SK-N-SH (cell line): ENCODE data around the gene DUSP15. TPM values are rescaled to one million over a fixed set of nuclear protein-coding genes. Genes with fewer than 3 reads are reported as not detected.

Experiments used
- CTCF ChIA-PET: fragments of 300-600, 350-600 bp; formaldehyde crosslinking; extraction: SDS; loops from one replicate; lab custom pipeline; 2021; lab: Yijun Ruan, JAX
- POLR2A ChIA-PET: fragments of 350-600 bp; sonication (Branson Sonifier 250); formaldehyde crosslinking; extraction: SDS; loops from one replicate; lab custom pipeline; 2020; ENCODE audit warnings: antibody characterized with exemption, inconsistent platforms; lab: Yijun Ruan, JAX
- DNase-seq: peaks from one replicate; pipeline ENCODE4 v3.0.0; 2012
- H2AFZ ChIP-seq: fragments of 200-600 bp; sonication (generic); 2 replicates; pipeline ENCODE4 v1.8.1; 2016; ENCODE audit warnings: antibody characterized with exemption, mild to moderate bottlenecking, low read depth
- H3F3A ChIP-seq: fragments of 200-600 bp; sonication (generic); replicated peaks from 2 replicates; pipeline ENCODE3; 2016; ENCODE audit warnings: antibody characterized with exemption, mild to moderate bottlenecking; ENCODE audit not compliant: insufficient read depth
- H3K27ac ChIP-seq, 2 experiments: fragments of 200-500 bp in 1 of 2; fragments of 200-600 bp in 1 of 2; sonication (Bioruptor generic) in 1 of 2; sonication (generic), shearing (Covaris generic) in 1 of 2; 2 replicates each; pipeline versions ENCODE4 v1.5.1 to v1.6.1; 2014 to 2016; ENCODE audit warnings: low read depth in 2 of 2, inconsistent platforms in 1 of 2, low read length in 1 of 2, mild to moderate bottlenecking in 1 of 2, mixed read lengths in 1 of 2
- H3K27me3 ChIP-seq: fragments of 200-600 bp; sonication (generic), shearing (Covaris generic); 2 replicates; pipeline ENCODE4 v1.6.1; 2016; ENCODE audit warnings: mixed run types; ENCODE audit not compliant: insufficient read depth
- H3K36me3 ChIP-seq, 2 experiments: fragments of 200-500 bp in 1 of 2; fragments of 200-600 bp in 1 of 2; sonication (Bioruptor generic) in 1 of 2; sonication (generic) in 1 of 2; replicated peaks in 1 of 2; 2 replicates each; pipeline versions ENCODE3 to v1.5.1; 2014 to 2016; ENCODE audit warnings: low read length in 1 of 2, mild to moderate bottlenecking in 1 of 2; ENCODE audit not compliant: insufficient read depth in 2 of 2, control insufficient read depth in 1 of 2
- H3K4me1 ChIP-seq, 2 experiments: fragments of 200-500 bp in 1 of 2; fragments of 200-600 bp in 1 of 2; sonication (Bioruptor generic) in 1 of 2; sonication (generic), shearing (Covaris generic) in 1 of 2; 2 replicates each; pipeline versions ENCODE4 v1.5.1 to v1.6.1; 2014 to 2016; ENCODE audit warnings: low read depth in 1 of 2, low read length in 1 of 2, mixed run types in 1 of 2; ENCODE audit not compliant: insufficient read depth in 2 of 2, control insufficient read depth in 1 of 2
- H3K4me2 ChIP-seq: fragments of 200-600 bp; sonication (generic), shearing (Covaris generic); 2 replicates; pipeline ENCODE4 v1.6.1; 2017; ENCODE audit warnings: mixed run types
- H3K4me3 ChIP-seq, 2 experiments: fragments of 200-500 bp in 1 of 2; fragments of 200-600 bp in 1 of 2; sonication (Bioruptor generic) in 1 of 2; sonication (generic), shearing (Covaris generic) in 1 of 2; 2 replicates each; pipeline versions ENCODE4 v1.5.1 to v1.8.1; 2014 to 2016; ENCODE audit warnings: low read depth in 2 of 2, inconsistent platforms in 1 of 2, low read length in 1 of 2, mild to moderate bottlenecking in 1 of 2, mixed read lengths in 1 of 2, moderate library complexity in 1 of 2
- H3K79me2 ChIP-seq: fragments of 200-600 bp; sonication (generic); 2 replicates; pipeline ENCODE4 v1.8.1; 2017; ENCODE audit warnings: mild to moderate bottlenecking; ENCODE audit not compliant: insufficient read depth
- H3K9ac ChIP-seq: fragments of 200-600 bp; sonication (generic); 2 replicates; pipeline ENCODE4 v1.6.1; 2017; ENCODE audit warnings: mixed run types
- H3K9me2 ChIP-seq: fragments of 200-600 bp; sonication (generic); 2 replicates; pipeline ENCODE4 v1.6.1; 2017; ENCODE audit warnings: mixed run types
- H3K9me3 ChIP-seq: fragments of 200-600 bp; sonication (generic); 2 replicates; pipeline ENCODE4 v1.6.1; 2017; ENCODE audit warnings: mixed run types, mild to moderate bottlenecking, moderate library complexity
- H4K20me1 ChIP-seq: fragments of 200-600 bp; sonication (generic); 2 replicates; pipeline ENCODE4 v1.6.1; 2017; ENCODE audit warnings: mild to moderate bottlenecking, mixed run types; ENCODE audit not compliant: insufficient read depth
- CHD2 ChIP-seq: fragments of 150-350 bp; IDR thresholded peaks from 2 replicates; pipeline ENCODE4 v1.6.1; 2018; ENCODE audit warnings: low read length; ENCODE audit not compliant: partially characterized antibody
- EZH2phosphoT487 ChIP-seq: fragments of 200-600 bp; sonication (generic); IDR thresholded peaks from 2 replicates; pipeline ENCODE4 v1.6.1; 2017; ENCODE audit warnings: low read depth, mixed run types, mild to moderate bottlenecking, antibody characterized with exemption, moderate library complexity, borderline replicate concordance
- FOSL2 ChIP-seq: IDR thresholded peaks from 2 replicates; pipeline ENCODE4 v1.4.0; 2012; ENCODE audit warnings: low read depth, mild to moderate bottlenecking, moderate library complexity, borderline replicate concordance
- FOXJ3 ChIP-seq: sonication (generic); formaldehyde crosslinking; IDR thresholded peaks from 2 replicates; pipeline ENCODE4 v1.5.1; 2020; ENCODE audit warnings: mild to moderate bottlenecking, missing genetic modification reagents
- FOXM1 ChIP-seq: IDR thresholded peaks from 2 replicates; pipeline ENCODE4 v1.4.0; 2012; ENCODE audit warnings: low read depth, mild to moderate bottlenecking
- MXI1 ChIP-seq: IDR thresholded peaks from 2 replicates; pipeline ENCODE4 v1.6.1; 2012; ENCODE audit warnings: mild to moderate bottlenecking, low read depth, low read length, improper control_type of control experiment
- NRF1 ChIP-seq: IDR thresholded peaks from 2 replicates; pipeline ENCODE4 v1.6.1; 2012; ENCODE audit warnings: low read depth, mild to moderate bottlenecking, low read length
- RAD21 ChIP-seq: IDR thresholded peaks from 2 replicates; pipeline ENCODE4 v1.6.1; 2012; ENCODE audit warnings: mild to moderate bottlenecking, low read length
- RCOR1 ChIP-seq: fragments of 150-350 bp; IDR thresholded peaks from 2 replicates; pipeline ENCODE4 v1.6.1; 2017; ENCODE audit warnings: antibody characterized with exemption, low read length
- REST ChIP-seq: IDR thresholded peaks from 2 replicates; pipeline ENCODE4 v1.6.1; 2012; ENCODE audit warnings: mild to moderate bottlenecking, low read depth, low read length, moderate library complexity
- WGBS: methylation state at CpG from one replicate; pipeline ENCODE4 v1.1.6; 2017; ENCODE audit warnings: low lambda C conversion rate; 5-methylcytosine and 5-hydroxymethylcytosine counted together
- polyA plus RNA-seq, 3 experiments: library from polyadenylated mRNA; depleted of rRNA; stranded (reverse); fragments of >200 nt; gene quantifications; 2 replicates each; pipeline ENCODE4 v1.2.3, GENCODE V29; 2012
- TF ChIP-seq, protein P1 (sequence below): IDR thresholded peaks from 2 replicates; pipeline ENCODE4 v1.4.0; 2012; ENCODE audit warnings: low read depth
- TF ChIP-seq, protein P2 (sequence below): IDR thresholded peaks from 2 replicates; pipeline ENCODE4; 2012
- TF ChIP-seq, protein P3 (sequence below): fragments of 150-350 bp; IDR thresholded peaks from 2 replicates; pipeline ENCODE4 v1.6.1; 2016; ENCODE audit warnings: mild to moderate bottlenecking, low read depth, low read length
- TF ChIP-seq, protein P4 (sequence below): IDR thresholded peaks from 2 replicates; pipeline ENCODE4 v1.4.0; 2012; ENCODE audit warnings: low read depth, borderline replicate concordance

DUSP15 gene
- polyA plus RNA-seq, 1 of the 3 experiments (the other 2 are of a cell fraction), result 5.4 TPM

DNA sequence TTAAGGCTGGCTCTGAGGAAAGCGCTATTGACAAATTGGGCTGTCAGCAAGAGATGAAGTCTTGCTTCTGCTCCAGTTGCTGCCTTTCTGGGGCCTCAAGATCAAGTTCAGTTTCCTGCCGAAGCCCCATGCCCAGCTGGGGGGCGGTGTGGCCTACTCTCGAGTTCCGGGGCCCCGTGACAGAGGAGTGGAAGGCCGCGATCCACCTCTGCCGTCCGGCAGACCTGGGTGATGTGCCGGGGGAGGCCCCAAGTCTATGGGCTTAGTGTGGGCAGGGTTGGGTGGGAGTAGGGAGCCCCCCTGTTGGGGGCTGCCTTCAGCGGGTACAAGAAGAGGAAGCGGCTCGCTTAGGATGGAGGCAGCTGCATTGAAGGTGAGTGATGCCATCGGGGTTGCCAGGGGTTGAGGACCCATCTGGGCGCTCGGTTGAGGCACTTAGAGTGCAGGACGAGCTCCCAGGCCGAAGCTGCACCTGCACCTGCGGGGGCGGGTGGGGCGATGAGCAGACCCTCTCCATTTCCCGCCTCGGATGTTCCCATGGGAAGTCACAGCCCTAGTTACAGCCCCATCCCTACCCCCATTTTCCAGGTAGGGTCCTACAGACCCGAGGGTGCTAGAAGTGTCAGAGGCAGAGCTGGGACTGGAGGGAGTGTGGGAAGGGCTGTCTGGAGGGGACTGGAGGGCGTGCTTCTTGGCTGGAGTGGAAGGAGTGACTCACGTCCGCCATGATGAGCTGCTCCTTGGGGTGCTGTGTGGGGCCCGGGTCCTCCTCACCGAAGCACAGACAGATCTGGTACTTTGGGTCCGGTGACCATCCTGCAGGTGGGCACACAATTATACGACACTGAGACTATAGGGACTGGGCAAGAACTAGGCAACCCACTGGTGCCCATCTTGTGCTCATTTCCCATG is 22.0 kb downstream of the DUSP15 start:
- CTCF ChIA-PET, result interaction anchor here (1.1 to 5.4 kb wide), 9 partner anchors 7 to 188 kb away, joined by 3 to 86 read pairs (median 27); partner anchors contain the start of gene PDRG1

More for the DNA sequence above, 22.0 kb downstream of the DUSP15 start:
- H3K4me2 ChIP-seq, result no peak overlapping the region
- H3K4me1 ChIP-seq, result peaks cover 4 to 6% of the 10 kb centered on the region in 2 experiments; a peak in 2 of 4 replicates
- H3K27ac ChIP-seq, result no peak overlapping the region
- DNase-seq, result no peak
- WGBS, result 86% methylated on average over 27 of the region's 32 CpGs
- H4K20me1 ChIP-seq, result no peaks in the 10 kb centered on the region
- TF ChIP-seq EZH2phosphoT487 (no peak), RCOR1 (no peak), FOXM1 (no peak), CHD2 (no peak), RAD21 (no peak), REST (no peak), FOSL2 (no peak), NRF1 (no peak), MXI1 (no peak), FOXJ3 (CRISPR knock-in tag) (no peak)
- TF ChIP-seq, protein P1, sequence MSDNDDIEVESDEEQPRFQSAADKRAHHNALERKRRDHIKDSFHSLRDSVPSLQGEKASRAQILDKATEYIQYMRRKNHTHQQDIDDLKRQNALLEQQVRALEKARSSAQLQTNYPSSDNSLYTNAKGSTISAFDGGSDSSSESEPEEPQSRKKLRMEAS, result no peak
- TF ChIP-seq, protein P2, sequence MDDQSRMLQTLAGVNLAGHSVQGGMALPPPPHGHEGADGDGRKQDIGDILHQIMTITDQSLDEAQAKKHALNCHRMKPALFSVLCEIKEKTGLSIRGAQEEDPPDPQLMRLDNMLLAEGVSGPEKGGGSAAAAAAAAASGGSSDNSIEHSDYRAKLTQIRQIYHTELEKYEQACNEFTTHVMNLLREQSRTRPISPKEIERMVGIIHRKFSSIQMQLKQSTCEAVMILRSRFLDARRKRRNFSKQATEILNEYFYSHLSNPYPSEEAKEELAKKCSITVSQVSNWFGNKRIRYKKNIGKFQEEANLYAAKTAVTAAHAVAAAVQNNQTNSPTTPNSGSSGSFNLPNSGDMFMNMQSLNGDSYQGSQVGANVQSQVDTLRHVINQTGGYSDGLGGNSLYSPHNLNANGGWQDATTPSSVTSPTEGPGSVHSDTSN, result no peak
- TF ChIP-seq, protein P3, sequence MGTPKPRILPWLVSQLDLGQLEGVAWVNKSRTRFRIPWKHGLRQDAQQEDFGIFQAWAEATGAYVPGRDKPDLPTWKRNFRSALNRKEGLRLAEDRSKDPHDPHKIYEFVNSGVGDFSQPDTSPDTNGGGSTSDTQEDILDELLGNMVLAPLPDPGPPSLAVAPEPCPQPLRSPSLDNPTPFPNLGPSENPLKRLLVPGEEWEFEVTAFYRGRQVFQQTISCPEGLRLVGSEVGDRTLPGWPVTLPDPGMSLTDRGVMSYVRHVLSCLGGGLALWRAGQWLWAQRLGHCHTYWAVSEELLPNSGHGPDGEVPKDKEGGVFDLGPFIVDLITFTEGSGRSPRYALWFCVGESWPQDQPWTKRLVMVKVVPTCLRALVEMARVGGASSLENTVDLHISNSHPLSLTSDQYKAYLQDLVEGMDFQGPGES, result no peak
- TF ChIP-seq, protein P4, sequence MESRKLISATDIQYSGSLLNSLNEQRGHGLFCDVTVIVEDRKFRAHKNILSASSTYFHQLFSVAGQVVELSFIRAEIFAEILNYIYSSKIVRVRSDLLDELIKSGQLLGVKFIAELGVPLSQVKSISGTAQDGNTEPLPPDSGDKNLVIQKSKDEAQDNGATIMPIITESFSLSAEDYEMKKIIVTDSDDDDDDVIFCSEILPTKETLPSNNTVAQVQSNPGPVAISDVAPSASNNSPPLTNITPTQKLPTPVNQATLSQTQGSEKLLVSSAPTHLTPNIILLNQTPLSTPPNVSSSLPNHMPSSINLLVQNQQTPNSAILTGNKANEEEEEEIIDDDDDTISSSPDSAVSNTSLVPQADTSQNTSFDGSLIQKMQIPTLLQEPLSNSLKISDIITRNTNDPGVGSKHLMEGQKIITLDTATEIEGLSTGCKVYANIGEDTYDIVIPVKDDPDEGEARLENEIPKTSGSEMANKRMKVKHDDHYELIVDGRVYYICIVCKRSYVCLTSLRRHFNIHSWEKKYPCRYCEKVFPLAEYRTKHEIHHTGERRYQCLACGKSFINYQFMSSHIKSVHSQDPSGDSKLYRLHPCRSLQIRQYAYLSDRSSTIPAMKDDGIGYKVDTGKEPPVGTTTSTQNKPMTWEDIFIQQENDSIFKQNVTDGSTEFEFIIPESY, result no peak
- no peaks in the 10 kb centered on the region for H3K9me3 ChIP-seq
- no peaks in the 10 kb centered on the region for H3K79me2 ChIP-seq
- no peaks in the 10 kb centered on the region for H3K9me2 ChIP-seq
- H3F3A ChIP-seq, result no peaks in the 10 kb centered on the region
- no peak overlapping the region for H2AFZ ChIP-seq
- no peak overlapping the region for H3K9ac ChIP-seq
- no peak overlapping the region for H3K4me3 ChIP-seq
- H3K36me3 ChIP-seq, result no peaks in the 10 kb centered on the region
- no peaks in the 10 kb centered on the region; the same call in 1 of the 2 replicates for H3K27me3 ChIP-seq
- POLR2A ChIA-PET, result no interaction called here
